H1 (cell line): ENCODE measurements around the gene MX1. TPM values are rescaled to one million over a fixed set of nuclear protein-coding genes. Genes with fewer than 3 reads are reported as not detected.

Source experiments
- CHD7 ChIP-seq: fragments of 300-600 bp; sonication (generic); IDR thresholded peaks from 2 replicates; pipeline ENCODE4 v1.7.1; 2012; ENCODE audit warnings: low read length, moderate library complexity, mild to moderate bottlenecking, inconsistent platforms; ENCODE audit not compliant: insufficient replicate concordance
- POLR2AphosphoS5 ChIP-seq: IDR thresholded peaks from 2 replicates; pipeline ENCODE4 v1.6.1; 2011; ENCODE audit warnings: low read depth, low read length
- RBBP5 ChIP-seq: IDR thresholded peaks from 2 replicates; pipeline ENCODE4 v1.7.1; 2012; ENCODE audit warnings: low read depth, mild to moderate bottlenecking, inconsistent platforms, low read length, moderate library complexity, borderline replicate concordance
- RFX5 ChIP-seq: IDR thresholded peaks from 2 replicates; pipeline ENCODE4 v1.6.1; 2011; ENCODE audit warnings: low read depth, low read length, improper control_type of control experiment, borderline replicate concordance
- RNF2 ChIP-seq: fragments of 200-900, 300-1000 bp; sonication (generic); IDR thresholded peaks from 2 replicates; pipeline ENCODE4 v1.7.1; 2016; ENCODE audit warnings: borderline replicate concordance, low read depth, mild to moderate bottlenecking, antibody characterized with exemption, low read length; ENCODE audit not compliant: poor library complexity, severe bottlenecking; ENCODE audit errors: missing control alignments
- SIRT6 ChIP-seq: IDR thresholded peaks from one replicate; pipeline ENCODE4 v1.7.1; 2012; ENCODE audit warnings: low read length, inconsistent platforms
- USF2 ChIP-seq: IDR thresholded peaks from 2 replicates; pipeline ENCODE4 v1.6.1; 2011; ENCODE audit warnings: low read length, improper control_type of control experiment
- polyA plus RNA-seq, 7 experiments: library from polyadenylated mRNA; depleted of rRNA in 3 of 7; stranded (reverse) in 5 of 7; unstranded in 2 of 7; fragments of >200 nt in 5 of 7; fragments of 200-250 nt in 2 of 7; gene quantifications; 1 replicate in 5 of 7; 2 replicates in 1 of 7; 4 replicates in 1 of 7; pipeline versions ENCODE4 v1.2.1 to v1.2.3, GENCODE V29; 2011 to 2013; ENCODE audit warnings: missing spikeins in 2 of 7, mixed read lengths in 2 of 7
- total RNA-seq: library from RNA; stranded (reverse); fragmentation: NEBNext Ultra II Directional; extraction: Animal tissue kit (Norgen Biotek cat#: 25700); gene quantifications from 2 replicates; pipeline ENCODE4 v1.2.1, GENCODE V29; 2021

MX1 gene
- total and polyA plus RNA-seq, 2 of the 8 experiments (the other 6 are each of a cell fraction or from before 2014, with no cell fraction given) = 3.8 to 5.7 TPM

- TF ChIP-seq CHD7 = no peak
- no peak for TF ChIP-seq RFX5
- TF ChIP-seq RNF2 = no peak
- TF ChIP-seq SIRT6 = no peak
- TF ChIP-seq POLR2AphosphoS5 = no peak
- TF ChIP-seq RBBP5 = no peak
- no peak for TF ChIP-seq USF2
Measured at GRCh38 chr21:41387824-41388223, 38.2 kb upstream of the MX1 start (continued).
